Bronchial epithelial cell (primary cell): ENCODE results near the gene LRMDA. TPM values are rescaled to one million over a fixed set of nuclear protein-coding genes. Genes with fewer than 3 reads are reported as not detected.

Experiments
- DNase-seq: peaks from one replicate; pipeline ENCODE4 v3.0.0-alpha.2; 2010; ENCODE audit warnings: low read depth
- FAIRE-seq: peaks from 2 replicates; lab custom pipeline; 2011; peaks lifted over from hg19 to GRCh38; lab: Jason Lieb, UNC
- H3K27me3 ChIP-seq: 2 replicates; pipeline ENCODE4 v1.5.1; 2011; ENCODE audit warnings: low read length; ENCODE audit not compliant: control insufficient read depth, insufficient read depth
- H3K36me3 ChIP-seq: 2 replicates; pipeline ENCODE4 v1.5.1; 2011; ENCODE audit warnings: low read length; ENCODE audit not compliant: control insufficient read depth, insufficient read depth
- H3K4me3 ChIP-seq: 2 replicates; pipeline ENCODE4 v1.5.1; 2011; ENCODE audit warnings: mild to moderate bottlenecking, low read depth, low read length, control low read depth
- CTCF ChIP-seq: IDR thresholded peaks from 2 replicates; pipeline ENCODE4 v1.5.1; 2011; ENCODE audit warnings: mild to moderate bottlenecking, moderate library complexity, low read length, control low read depth, inconsistent platforms; ENCODE audit not compliant: insufficient read depth, severe bottlenecking
- total RNA-seq: library from RNA; depleted of rRNA; stranded (reverse); fragments of >200 nt; gene quantifications from 2 replicates; pipeline ENCODE4 v1.2.1, GENCODE V29; 2014

LRMDA gene
- total RNA-seq, 1 donor from 2014 or later, result 1.6 TPM

- DNase-seq (no peak), FAIRE-seq (no peak)
- no peak for TF ChIP-seq CTCF
- no peak overlapping the region for H3K4me3 ChIP-seq
- H3K27me3 ChIP-seq, result no peaks in the 10 kb centered on the region
- H3K36me3 ChIP-seq, result no peaks in the 10 kb centered on the region
These were observed 34.0 kb downstream of the LRMDA start for GRCh38 chr10:75465450-75465827.

GRCh38 chr10:75466001-75466400, 34.6 kb downstream of the LRMDA start:
- FAIRE-seq (no peak), DNase-seq (no peak)
- H3K4me3 ChIP-seq, result no peak overlapping the region
- no peak for TF ChIP-seq CTCF
- no peaks in the 10 kb centered on the region for H3K36me3 ChIP-seq
- H3K27me3 ChIP-seq, result no peaks in the 10 kb centered on the region

GRCh38 chr10:75466886-75467285, 35.5 kb downstream of the LRMDA start:
- no peaks in the 10 kb centered on the region for H3K27me3 ChIP-seq
- FAIRE-seq, result no peak
- TF ChIP-seq CTCF, result no peak
- H3K36me3 ChIP-seq, result no peaks in the 10 kb centered on the region
- peak; percentile 93 for DNase-seq
- H3K4me3 ChIP-seq, result no peak overlapping the region

- H3K4me3 ChIP-seq, result no peak overlapping the region
- no peak for TF ChIP-seq CTCF
- H3K27me3 ChIP-seq, result no peaks in the 10 kb centered on the region
- DNase-seq, result no peak
- no peaks in the 10 kb centered on the region for H3K36me3 ChIP-seq
- FAIRE-seq, result no peak
These were observed 37.2 kb downstream of the LRMDA start for GRCh38 chr10:75468612-75469005.

- no peaks in the 10 kb centered on the region for H3K36me3 ChIP-seq
- no peak overlapping the region for H3K4me3 ChIP-seq
- H3K27me3 ChIP-seq, result no peaks in the 10 kb centered on the region
- FAIRE-seq (peak; percentile 77), DNase-seq (peak; percentile 98)
- no peak for TF ChIP-seq CTCF
These were observed 37.7 kb downstream of the LRMDA start for GRCh38 chr10:75469006-75469616.

DNA sequence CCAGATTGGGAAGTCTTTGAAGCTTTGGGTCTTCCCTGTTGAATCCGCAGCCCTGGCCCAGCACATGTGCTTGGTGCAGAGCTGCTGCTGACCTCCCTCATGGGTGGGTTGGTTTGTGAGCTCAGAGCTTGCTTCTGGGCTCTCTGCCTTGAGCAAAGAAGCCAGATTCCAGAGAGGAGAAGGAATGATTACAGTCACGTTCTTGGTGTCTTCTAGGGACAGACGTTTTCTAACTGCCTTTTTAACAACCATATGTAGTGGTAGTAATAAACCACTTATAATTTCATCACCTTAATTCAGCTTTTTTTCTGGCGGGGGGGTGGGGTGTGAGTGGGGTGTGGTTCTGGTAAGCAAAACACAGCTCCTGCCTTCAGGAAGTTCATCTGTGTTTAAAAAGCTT, 39.5 kb downstream of the LRMDA start:
- TF ChIP-seq CTCF, result no peak
- no peak for FAIRE-seq
- Histone ChIP-seq H3K27me3 (no peaks in the 10 kb centered on the region), H3K4me3 (no peak overlapping the region), H3K36me3 (no peaks in the 10 kb centered on the region)
- no peak for DNase-seq
